HG03571 (cell line): ENCODE results near the gene SEPTIN6.
"Not testable (repeated sequence)": the region's sequence is repeated elsewhere in the genome, so short reads cannot be mapped to it uniquely, and the experiment has no call there.

Experiments
- ATAC-seq: cut with Tn5 transposase; IDR thresholded peaks from one replicate; pipeline ENCODE4 v1.9.1; 2021; ENCODE audit not compliant: unreplicated experiment

SEPTIN6 gene

DNA sequence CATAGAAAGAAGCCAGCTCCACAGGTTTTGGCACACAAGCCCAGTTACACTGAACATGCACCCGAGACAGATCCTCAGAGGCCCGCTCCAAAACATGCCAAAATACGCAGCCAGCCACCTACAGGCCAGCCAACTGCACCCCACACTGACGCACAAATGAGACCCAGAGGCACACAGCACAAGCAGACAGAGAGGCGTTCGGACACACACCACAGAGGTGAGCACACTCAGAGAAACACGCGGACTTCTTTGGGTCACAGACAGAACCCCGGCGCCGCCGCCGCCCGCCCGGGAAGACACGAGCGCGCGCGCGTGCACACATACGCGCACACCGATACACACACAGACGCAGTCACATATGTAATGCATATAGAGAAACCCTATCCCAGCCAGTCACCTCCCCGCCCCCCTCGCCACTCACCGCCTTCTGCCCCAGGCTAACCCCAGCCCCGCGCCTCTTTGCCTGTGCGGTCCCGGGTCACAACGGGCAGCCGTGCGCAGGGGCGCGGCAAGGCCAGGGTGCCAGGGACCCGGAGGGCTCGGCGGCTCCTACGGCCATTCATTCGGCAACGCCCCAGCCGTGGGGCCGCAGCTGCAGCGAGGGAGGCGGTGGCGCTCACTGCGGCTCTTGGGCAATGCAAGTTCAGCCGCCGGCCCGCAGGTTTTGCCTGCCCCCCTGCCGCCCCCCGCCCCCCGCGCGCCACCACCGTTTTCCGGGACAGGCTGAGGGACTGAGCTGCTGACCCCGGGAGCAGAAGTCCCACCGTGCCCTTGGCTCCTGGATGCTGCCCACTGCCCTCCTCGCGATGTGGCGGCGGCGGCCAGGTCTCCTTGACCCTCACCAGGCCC lies 553 bp downstream of the SEPTIN6 start:
- ATAC-seq: no peak

DNA sequence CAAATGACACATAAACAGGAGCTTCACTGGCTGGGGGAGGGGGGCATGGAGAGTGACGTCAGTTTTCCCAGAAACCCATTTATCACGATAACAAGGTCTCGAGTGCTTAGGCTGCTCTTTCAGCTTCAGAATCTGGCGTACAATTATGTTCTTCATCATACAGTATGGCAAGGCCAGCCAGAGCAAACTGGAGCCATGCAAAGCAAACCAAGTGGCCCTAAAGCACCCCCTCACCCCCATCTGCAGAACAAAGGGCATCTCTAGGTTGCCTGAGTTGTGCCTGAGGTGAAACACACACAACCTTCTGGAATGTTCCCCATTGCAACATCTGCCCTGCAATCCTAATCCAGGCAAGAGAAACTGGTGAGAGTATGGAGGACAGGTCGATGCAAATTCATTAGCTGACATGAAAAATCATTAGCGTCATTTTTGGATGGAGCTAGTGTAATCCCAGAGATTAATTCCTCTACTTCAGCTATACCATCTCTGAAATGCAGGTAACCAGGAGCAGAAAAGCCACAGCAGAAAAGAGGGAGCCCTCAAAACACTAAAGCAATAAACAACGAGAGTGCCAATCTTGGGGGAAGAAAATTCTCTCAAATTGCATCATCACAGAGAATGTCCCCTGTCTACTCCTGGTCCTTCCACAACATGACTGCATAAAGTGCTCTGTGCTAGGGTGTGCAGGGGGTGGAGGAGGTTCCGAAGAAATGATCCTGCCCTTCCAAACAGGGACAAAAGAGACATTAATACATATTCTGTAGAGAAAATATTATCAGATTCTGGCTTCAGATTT lies 1.8 kb downstream of the SEPTIN6 start:
- ATAC-seq: no peak

DNA sequence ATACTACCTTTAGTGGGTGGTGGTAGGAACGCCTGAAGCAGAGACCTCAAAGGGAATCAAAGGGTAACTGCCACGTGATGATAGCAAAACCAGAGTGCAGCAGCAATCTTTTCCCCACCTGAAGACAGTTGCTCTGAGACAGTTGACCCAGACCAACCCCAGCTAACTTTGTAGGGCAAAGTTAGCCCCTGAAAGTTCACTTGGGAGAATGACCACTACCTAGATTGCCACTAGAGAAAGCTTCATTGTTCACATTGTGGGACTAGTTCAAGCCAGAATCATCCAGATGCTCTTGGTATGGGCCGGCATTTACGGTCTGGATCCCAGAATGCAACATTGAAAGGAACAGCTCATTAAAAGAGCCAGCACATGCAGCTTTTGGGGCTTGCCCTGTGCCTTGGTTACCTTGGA lies 4.1 kb downstream of the SEPTIN6 start:
- no peak for ATAC-seq

DNA sequence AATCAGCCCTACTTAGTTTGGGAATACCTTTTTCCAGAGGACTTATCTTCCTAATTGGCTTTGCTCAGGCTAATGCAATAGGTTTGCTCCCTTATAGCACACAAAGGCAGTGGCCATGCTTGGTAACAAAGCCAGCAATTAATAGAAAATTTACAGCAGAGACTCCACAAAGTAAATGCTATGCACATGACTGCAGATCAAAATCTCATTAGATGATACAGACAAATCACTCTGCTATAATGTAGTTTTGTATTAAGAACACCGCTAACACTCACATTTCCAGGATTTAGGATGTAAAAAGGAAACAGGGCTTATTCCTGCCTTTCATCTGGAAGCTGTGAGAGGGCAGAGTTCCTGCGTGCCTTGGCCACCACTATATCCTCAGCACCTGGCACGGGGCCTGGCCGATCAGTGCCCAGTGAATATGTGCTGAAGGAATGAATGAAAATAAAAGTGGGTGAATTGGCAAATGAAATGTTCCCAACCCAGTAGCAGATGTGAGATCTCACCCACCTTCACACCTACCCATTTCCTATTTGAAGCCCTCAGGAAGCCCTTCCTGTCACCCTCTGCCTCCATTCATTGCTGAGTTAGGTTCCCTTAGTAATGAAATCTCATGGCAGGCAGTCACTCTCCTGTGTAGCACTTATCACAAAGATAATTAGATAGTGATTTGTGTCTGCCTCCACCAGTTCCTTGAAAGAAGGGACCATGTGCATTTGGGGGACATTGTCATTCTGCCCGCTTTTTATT lies 5.1 kb downstream of the SEPTIN6 start:
- ATAC-seq: no peak

DNA sequence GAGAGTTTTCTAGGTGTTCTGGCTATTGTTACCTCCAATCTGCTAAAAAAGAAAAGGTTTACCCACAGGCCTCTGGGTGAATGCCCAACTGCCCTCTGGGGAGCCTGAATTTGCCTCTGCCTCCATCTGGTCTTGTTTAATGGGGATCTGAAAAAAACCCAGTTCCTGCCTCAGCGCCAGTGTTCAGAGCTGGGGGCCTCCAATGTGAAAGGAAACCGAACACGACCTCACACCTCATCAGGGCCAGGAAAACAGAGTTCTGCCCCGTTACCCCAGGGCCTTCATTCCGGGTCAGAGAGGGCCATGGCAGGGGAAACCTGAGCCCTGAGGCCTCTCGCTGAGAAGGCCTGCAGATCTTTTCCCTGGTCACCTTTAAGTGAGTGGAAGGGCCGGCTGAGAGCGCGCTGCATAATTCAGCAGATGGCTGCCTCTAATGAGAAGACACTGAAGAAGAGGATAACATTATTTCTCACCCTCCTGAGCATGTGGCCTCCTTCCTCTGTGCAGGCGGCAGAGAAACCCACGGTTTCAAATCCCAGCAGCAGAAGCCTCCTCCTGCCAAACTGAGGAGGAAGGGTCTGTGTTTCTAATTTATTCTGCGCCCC lies 6.8 kb downstream of the SEPTIN6 start:
- no peak for ATAC-seq

DNA sequence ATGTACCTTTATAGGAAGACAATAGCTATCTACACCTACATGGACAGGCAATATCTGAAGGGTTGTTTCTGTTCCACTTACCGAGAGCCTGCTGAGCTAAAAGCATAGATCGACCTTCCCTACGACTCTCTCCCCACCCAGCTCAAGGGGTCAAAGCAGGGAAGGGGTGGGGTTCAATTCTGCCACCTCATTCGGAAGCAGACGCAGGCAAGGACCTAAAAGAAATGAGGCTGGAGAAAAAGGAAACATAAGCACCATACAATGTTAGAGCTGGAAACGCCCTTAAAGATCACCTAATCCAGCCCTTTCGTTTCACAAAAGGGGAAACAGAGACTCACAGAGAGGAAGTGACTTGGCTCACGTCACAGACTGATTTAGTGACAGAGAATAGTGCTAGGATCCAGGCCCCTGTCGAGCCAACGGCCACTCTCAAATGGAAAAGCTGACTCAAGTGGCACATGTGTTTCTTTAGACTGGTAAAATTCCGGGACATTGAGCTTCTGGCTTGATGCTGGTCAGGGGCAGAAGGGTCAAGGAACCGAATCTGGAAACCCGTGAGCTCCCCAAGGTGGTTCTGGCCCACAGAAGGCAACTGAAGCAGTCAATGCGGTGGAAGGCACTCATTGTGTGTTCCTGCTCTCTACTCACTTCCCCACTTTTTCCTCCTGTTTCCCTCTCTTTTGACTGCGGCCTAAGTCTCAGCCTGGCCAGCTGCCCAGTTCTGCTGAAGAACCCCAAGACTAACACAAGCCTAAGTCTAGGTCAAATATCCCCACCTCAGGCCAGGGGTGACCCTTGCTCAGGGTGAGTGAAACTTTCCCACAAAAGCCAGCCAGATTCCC lies 7.5 kb downstream of the SEPTIN6 start:
- no peak for ATAC-seq

DNA sequence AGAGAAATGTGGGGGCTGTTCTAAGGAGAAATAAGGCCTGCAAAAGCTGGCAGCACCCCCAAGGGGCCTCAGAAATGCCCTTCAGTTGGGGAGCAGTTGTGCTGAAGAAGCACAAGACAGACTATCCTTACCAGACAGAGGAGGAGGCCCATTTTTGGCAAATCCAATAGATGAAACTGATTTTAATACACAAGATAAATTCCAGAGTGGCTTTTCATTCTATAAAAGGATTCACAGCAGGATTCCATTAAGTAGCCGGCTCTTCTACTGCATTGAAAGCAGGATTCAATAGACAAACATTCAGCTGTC lies 8.1 kb downstream of the SEPTIN6 start:
- no peak for ATAC-seq

DNA sequence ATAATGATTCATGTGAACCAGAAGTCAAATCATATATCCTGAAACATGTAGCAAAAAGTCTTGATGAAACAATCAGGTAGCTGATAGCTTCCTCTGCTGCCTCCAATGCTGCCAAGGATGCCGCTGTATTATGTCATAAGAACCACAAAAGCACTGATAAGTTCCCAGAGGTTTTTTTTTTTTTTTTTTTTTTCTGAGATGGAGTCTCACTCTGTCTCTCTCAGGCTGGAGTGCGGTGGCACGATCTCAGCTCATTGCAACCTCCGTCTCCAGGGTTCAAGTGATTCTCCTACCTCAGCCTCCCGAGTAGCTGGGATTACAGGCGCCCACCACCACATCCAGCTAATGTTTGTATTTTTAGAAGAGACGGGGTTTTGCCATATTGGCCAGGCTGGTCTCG lies 8.7 kb downstream of the SEPTIN6 start:
- ATAC-seq: not testable (repeated sequence)

DNA sequence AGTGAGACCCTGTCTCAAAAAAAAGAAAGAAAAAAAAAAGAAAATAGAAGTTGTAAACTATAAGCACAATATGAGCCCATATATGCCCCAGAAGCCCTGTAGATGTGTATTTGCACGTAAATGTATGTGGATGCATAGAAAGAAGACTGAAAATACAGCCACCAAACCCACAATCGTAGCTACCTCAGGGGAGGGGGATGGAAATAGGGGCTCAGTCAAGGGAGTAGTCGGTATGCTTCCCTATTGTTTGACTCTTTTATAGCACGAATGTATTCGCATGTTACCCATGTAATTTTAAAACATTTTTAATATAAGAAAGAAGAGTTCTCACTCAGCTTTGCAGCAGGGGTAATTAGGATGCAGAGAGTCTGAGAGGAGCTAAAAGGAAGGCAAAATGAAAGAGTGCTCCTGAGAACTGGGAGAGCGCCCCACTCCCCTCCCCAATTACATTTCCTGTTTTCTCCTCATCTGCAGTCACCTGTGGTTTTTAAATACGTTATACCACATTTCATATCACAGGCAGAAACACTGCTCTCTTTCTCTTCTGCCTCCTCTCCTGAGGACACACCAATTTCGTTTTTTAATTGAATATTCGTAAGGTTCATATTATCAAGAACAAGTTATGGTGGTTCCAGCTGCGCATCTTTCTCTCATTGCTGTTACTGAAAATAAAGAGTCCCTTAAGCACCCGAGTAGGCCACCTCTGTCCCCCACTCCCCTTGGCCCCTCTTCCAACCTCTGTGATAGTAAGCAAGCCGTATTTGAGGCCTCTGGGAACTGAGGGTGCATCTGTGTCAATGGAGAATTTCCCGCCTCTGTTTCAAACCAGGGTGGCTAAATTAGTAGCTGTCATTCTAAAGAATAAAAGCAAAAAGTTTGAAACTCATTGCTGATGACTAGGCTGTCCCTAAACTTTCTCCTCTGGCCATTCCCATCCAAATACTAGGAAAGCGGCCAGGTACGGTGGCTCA lies 10.7 kb downstream of the SEPTIN6 start:
- ATAC-seq: peak; percentile 26

DNA sequence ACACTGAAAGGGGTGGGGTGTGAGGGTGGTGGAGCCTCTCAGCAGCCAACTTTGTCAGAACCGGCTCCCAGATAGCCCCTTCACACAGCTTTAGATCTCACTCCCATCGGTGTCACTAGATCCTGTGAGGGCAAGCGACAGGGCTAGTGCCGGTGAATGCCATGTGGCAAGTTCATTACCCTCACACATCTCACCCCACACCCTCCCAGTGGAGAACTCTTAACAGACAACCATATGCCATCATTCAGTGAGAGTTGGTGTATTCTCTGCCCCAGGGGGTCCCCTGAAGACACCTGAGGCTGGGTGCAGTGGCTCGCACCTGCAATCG lies 15.3 kb downstream of the SEPTIN6 start:
- no peak for ATAC-seq

DNA sequence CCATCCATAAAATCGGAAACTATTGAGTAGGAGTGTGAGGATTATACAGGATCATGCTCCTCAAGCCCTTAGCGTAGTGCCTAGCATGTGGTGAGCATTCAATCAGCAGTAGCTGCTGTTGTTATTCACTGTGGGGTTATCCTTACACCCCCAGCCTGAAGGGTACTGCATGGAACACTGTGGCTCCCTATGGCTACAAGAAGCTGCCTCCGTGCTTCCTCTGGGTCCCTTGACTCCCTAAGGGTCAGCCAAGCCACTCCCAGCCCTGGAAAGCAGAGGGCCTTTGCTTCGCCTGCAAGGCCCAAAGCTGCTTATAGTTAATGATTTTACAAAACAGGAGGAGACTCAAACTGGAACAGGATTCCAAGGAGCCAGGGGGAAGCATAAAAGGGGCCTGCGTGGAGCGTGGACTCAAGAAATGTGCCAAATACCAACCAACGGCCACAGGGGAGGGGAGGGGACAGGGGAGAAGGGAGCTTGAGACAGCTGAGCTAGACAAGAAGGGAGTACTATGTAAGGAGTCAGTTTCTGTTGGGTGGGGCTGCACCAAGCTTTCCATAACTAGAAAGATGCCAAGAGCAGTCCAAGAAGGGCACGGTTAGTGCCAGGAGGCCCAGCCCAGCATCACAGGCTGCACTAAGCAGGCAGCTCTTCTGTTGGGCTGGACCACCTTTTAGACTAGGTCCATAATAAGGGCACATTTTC lies 15.9 kb downstream of the SEPTIN6 start:
- ATAC-seq: no peak

DNA sequence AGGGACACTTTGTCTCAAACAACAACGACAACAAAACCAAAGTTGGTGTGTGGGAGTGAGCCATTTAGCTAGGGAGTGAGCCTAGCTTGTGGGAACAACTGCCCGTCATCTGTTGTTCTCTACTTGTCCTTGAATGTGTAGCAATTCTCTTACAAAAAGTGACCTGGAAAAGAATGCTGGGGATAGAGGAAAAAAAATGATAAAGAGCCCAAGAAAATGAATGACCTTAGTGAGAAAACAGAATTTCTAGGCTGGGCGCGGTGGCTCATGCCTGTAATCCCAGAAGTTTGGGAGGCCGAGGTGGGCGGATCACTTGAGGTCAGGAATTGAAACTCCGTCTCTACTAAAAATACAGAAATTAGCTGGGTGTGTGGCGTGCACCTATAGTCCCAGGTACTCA lies 19.6 kb downstream of the SEPTIN6 start:
- no peak for ATAC-seq

DNA sequence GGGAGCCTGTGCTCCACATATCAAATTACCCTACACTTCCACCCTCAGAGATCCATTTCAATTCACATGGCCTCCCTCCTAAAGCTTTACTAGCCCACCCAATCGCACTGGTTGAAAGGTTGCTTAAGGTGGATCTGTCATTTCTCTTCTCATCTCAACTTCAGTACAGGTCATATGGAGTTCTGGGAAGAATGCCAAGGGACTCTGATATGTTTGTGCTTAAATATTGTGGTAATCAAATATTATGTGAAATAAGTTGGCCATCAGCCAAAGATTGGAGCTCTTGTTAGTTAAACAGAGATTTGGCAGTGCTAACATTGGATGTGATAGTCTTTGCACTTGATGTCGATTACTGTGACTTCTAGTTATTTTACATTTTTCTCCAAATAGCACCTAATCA lies 20.5 kb downstream of the SEPTIN6 start:
- ATAC-seq: no peak

DNA sequence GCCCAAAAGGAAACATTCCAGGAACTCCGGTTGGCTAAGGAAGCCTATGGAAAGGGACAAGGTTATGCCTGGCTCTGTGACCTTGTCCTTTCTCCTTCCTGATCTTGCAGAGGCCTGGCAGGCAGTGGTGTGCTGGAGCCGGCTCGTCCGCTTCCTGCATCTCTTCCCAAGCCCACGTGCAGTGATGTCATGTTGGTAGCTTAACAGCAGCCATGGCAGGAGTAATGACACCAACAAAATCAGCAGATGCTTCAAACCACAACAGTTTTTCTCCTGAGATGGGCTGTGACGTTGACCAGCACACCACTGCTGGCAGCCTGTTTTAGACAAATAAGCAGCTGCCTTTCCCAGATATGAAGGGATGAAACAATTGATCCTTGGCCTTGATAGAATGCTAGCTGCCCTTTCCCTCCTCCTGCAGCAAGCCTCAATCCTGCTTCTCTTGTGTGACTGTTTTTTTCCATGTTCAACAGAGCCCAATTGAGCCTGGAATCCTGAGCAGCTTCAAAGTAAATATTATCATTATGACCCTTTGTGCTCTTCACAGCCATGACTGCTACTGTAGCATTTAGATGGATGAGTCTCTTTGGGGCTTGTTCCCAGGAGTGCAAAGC lies 23.4 kb downstream of the SEPTIN6 start:
- ATAC-seq: no peak

DNA sequence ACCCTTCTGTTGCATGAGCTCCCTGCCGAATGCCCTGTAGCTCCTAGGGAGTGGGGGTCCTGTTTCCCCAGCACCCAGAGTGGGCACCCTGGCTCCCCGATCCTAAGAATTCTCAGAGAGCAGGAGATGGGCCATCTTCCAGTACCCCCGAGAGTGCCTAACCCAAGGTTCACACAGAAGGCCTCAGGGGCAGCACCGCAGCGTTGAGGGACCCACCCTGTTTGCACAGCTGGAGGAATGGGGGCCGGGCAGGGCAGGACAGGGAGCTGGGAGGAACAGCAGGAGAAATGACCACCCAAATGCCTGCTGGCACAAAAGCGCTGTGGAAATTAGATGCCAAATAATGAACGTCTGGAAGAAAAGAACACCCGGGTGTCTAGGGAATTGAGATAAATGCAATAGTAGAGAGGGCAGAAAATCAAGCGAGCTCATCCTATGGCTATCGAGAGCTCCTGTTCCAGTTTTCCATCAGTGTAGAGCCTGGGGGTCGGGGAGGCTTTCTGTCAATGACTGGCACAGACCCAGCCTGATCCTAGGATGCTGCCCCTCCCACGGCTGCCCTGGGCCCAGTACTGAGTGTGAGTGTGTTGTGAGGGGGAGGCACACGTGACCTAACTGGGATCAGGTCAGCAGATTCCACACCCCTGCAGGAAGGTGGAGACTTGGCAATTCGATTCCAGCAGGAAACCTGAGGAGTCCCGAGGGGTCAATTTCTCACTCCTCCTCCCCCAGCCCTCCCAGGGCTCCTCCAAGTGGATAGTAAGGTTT lies 25.7 kb downstream of the SEPTIN6 start:
- ATAC-seq: no peak

DNA sequence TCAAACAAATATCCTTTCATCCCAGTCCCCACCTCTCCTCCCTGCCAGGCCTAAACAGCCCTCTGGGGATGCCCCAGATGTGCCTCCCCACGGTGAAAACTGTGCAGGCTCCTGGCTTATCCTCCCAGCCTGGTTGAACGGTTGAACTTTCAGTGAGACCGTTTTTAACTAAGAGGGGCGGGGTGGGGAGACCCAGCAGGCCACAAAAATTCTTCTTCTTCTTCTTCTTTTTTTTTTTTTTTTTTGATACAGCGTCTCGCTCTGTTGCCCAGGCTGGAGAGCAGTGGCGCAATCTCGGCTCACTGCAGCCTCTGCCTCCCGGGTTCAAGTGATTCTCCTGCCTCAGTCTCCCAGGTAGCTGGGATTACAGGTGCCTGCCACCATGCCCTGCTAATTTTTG lies 28.1 kb downstream of the SEPTIN6 start:
- not testable (repeated sequence) for ATAC-seq

DNA sequence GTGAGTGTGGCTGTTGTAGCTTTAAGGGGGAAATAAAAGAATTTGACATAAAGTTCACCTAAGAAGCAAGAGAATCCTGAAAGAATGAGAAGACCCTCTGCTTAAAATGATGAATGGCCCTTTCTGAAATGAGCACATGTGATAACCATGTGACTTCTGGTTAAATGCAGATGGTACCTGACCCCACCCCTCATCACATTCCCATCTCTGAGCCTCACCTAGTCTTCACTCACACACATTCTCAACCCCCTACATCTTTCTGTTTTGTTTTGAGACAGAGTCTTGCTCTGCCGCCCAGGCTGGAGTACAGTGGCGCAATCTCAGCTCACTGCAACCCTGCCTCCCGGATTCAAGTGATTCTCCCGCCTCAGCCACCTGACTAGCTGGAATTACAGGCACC lies 31.5 kb downstream of the SEPTIN6 start:
- ATAC-seq: no peak

DNA sequence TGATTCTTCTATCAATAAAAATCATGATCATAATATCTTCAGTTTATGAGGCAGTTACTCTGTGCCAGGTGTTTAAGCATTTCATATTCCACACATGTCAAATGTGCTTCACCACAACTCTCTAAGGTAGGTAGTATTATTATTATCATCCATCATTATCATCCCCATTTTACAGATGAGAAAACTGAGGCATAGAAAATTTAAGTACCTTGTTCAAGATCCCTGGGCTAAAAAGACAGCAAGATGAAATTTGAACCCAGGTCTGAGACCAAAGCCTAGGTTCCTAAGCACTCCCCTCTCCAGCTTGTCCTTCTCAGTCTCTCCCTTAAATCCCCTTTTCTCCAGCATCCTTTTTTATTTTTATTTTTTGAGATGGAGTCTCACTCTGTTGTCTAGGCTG lies 33.4 kb downstream of the SEPTIN6 start:
- no peak for ATAC-seq
